K562 (cell line): ENCODE measurements around the gene PRKCE. TPM values are rescaled to one million over a fixed set of nuclear protein-coding genes. Genes with fewer than 3 reads are reported as not detected.

Source experiments
- ATAC-seq: fragments of 200-7000 bp; cut with Tn5 transposase; 3 replicates; pipeline ENCODE4 v1.9.1; 2020; ENCODE audit warnings: moderate library complexity
- BruUV-seq: library from RNA; stranded (reverse); fragments of 400-500 nt; replicated peaks from 2 replicates; lab custom pipeline; 2021; lab: Mats Ljungman, UMichigan
- CTCF ChIA-PET: fragments of 300-600 bp; formaldehyde crosslinking; extraction: SDS; loops from one replicate; lab custom pipeline; 2021; ENCODE audit warnings: low intra/inter-chr PET ratio; lab: Yijun Ruan, JAX
- POLR2A ChIA-PET: fragments of 300-600, 350-650 bp; sonication (Branson Sonifier 250); formaldehyde crosslinking; extraction: SDS; loops from one replicate; lab custom pipeline; 2021; ENCODE audit warnings: antibody characterized with exemption, inconsistent platforms; lab: Yijun Ruan, JAX
- DNase-seq, 4 experiments: peaks; one replicate each; pipeline versions ENCODE4 v3.0.0 to v3.0.0-alpha.2; 2011 to 2018; ENCODE audit warnings: low spot score in 3 of 4, mixed read lengths in 3 of 4; ENCODE audit errors: extremely low read depth in 1 of 4
- FAIRE-seq: peaks from 2 replicates; lab custom pipeline; 2011; peaks lifted over from hg19 to GRCh38; lab: Jason Lieb, UNC
- H2AFZ ChIP-seq: 2 replicates; pipeline ENCODE4 v1.6.0; 2011; ENCODE audit warnings: low read depth, low read length, control low read depth, inconsistent platforms
- H3K27ac ChIP-seq: fragments of 200-600 bp; 3 replicates; pipeline ENCODE4 v1.8.0; 2011; ENCODE audit warnings: low read depth, mild to moderate bottlenecking, control low read depth, inconsistent platforms, low read length, moderate library complexity, mixed read lengths; ENCODE audit errors: extremely low read depth
- H3K27me3 ChIP-seq, 2 experiments: fragments of 300-600 bp in 1 of 2; 2 replicates in 1 of 2; 3 replicates in 1 of 2; pipeline versions ENCODE4 v1.6.0 to v1.8.0; 2011; ENCODE audit warnings: inconsistent platforms in 2 of 2, low read length in 2 of 2, mild to moderate bottlenecking in 1 of 2, mixed read lengths in 1 of 2, moderate library complexity in 1 of 2; ENCODE audit not compliant: control insufficient read depth in 2 of 2, insufficient read depth in 2 of 2
- H3K36me3 ChIP-seq: fragments of 300-600 bp; 3 replicates; pipeline ENCODE4 v1.8.0; 2011; ENCODE audit warnings: mild to moderate bottlenecking, low read length, inconsistent platforms; ENCODE audit not compliant: control insufficient read depth, insufficient read depth
- H3K4me1 ChIP-seq, 2 experiments: fragments of 200-600 bp in 1 of 2; replicated peaks in 1 of 2; 2 replicates in 1 of 2; 3 replicates in 1 of 2; pipeline versions ENCODE4 v1.5.1 to v1.8.0; 2011; ENCODE audit warnings: inconsistent platforms in 2 of 2, low read length in 2 of 2, mild to moderate bottlenecking in 1 of 2, mixed read lengths in 1 of 2, moderate library complexity in 1 of 2; ENCODE audit not compliant: control insufficient read depth in 2 of 2, insufficient read depth in 2 of 2
- H3K4me2 ChIP-seq: 2 replicates; pipeline ENCODE4 v1.6.1; 2011; ENCODE audit warnings: low read length, control low read depth, inconsistent platforms, mixed read lengths; ENCODE audit not compliant: insufficient read depth
- H3K4me3 ChIP-seq: fragments of 200-600 bp; sonication (generic), shearing (Covaris generic); 2 replicates; pipeline ENCODE4 v1.5.1; 2016; ENCODE audit warnings: control low read depth, inconsistent platforms
- H3K79me2 ChIP-seq: fragments of 200-600 bp; 3 replicates; pipeline ENCODE4 v1.8.0; 2011; ENCODE audit warnings: low read length, inconsistent platforms; ENCODE audit not compliant: control insufficient read depth, insufficient read depth
- H3K9ac ChIP-seq, 2 experiments: 2 replicates each; pipeline versions ENCODE4 v1.6.0 to v1.6.1; 2011; ENCODE audit warnings: low read depth in 2 of 2, low read length in 2 of 2, control low read depth in 1 of 2, inconsistent platforms in 1 of 2, mild to moderate bottlenecking in 1 of 2, mixed read lengths in 1 of 2; ENCODE audit not compliant: insufficient read depth in 1 of 2
- H3K9me1 ChIP-seq: one replicate; pipeline ENCODE4 v1.6.0; 2011; ENCODE audit warnings: inconsistent platforms, mild to moderate bottlenecking, low read length, moderate library complexity; ENCODE audit not compliant: control insufficient read depth, insufficient read depth
- H3K9me3 ChIP-seq: replicated peaks from 2 replicates; pipeline ENCODE4 v1.5.1; 2011; ENCODE audit warnings: low read depth, low read length, inconsistent platforms; ENCODE audit not compliant: control insufficient read depth, insufficient read depth
- H4K20me1 ChIP-seq: replicated peaks from 2 replicates; pipeline ENCODE4 v1.6.1; 2011; ENCODE audit warnings: low read length, inconsistent platforms, mixed read lengths; ENCODE audit not compliant: control insufficient read depth, insufficient read depth
- CREB1 ChIP-seq, 2 experiments: sonication (generic) in 1 of 2; formaldehyde crosslinking in 1 of 2; IDR thresholded peaks; 2 replicates each; pipeline versions ENCODE4 v1.6.1 to v1.8.0; 2012 to 2022; ENCODE audit warnings: inconsistent platforms in 1 of 2, mild to moderate bottlenecking in 1 of 2, missing genetic modification reagents in 1 of 2, moderate library complexity in 1 of 2
- ELF1 ChIP-seq: fragments of 200-800 bp; sonication (Bioruptor generic); IDR thresholded peaks from 2 replicates; pipeline ENCODE4 v1.6.1; 2016; ENCODE audit warnings: missing genetic modification characterization, missing compliant biosample characterization
- ESRRA ChIP-seq: fragments of 450-650 bp; IDR thresholded peaks from 2 replicates; pipeline ENCODE4 v1.6.1; 2014; ENCODE audit warnings: low read depth, mild to moderate bottlenecking, moderate library complexity, borderline replicate concordance
- MAFG ChIP-seq: fragments of 450-650 bp; conservative IDR thresholded peaks from 2 replicates; pipeline ENCODE4 v1.6.1; 2016; ENCODE audit warnings: missing genetic modification characterization, missing compliant biosample characterization
- NCOR1 ChIP-seq: fragments of 450-650 bp; IDR thresholded peaks from 2 replicates; pipeline ENCODE4 v1.6.1; 2016; ENCODE audit warnings: mild to moderate bottlenecking, moderate library complexity
- SIX5 ChIP-seq, 2 experiments: IDR thresholded peaks; 2 replicates each; pipeline ENCODE4 v1.6.1; 2011; ENCODE audit warnings: low read length in 2 of 2, borderline replicate concordance in 1 of 2, low read depth in 1 of 2, mild to moderate bottlenecking in 1 of 2, moderate library complexity in 1 of 2; ENCODE audit not compliant: insufficient read depth in 1 of 2
- TARDBP ChIP-seq: fragments of 450-650 bp; IDR thresholded peaks from 2 replicates; pipeline ENCODE4 v1.6.1; 2016
- WGBS: fragments of 100-300 bp; shearing (Covaris generic); methylation state at CpG from one replicate; pipeline ENCODE4 v1.1.6; 2016; ENCODE audit warnings: low coverage, mixed read lengths; ENCODE audit not compliant: insufficient coverage; ENCODE audit errors: missing lambda C conversion rate; 5-methylcytosine and 5-hydroxymethylcytosine counted together
- in situ Hi-C: fragments of 300-500 bp; cut with MboI; formaldehyde crosslinking; loops from 4 replicates; pipeline ENCODE4 v1.15.0; 2018; ENCODE audit warnings: inconsistent platforms, mixed read lengths
- intact Hi-C: fragments of 100-400 bp; cut with micrococcal nuclease; formaldehyde crosslinking; loops from 2 replicates; pipeline ENCODE4 v1.14.2; 2022
- polyA plus RNA-seq, 8 experiments: library from polyadenylated mRNA; depleted of rRNA in 4 of 8; stranded (reverse) in 5 of 8; unstranded in 3 of 8; fragments of >200 nt; fragmentation: Nextera tagmentation in 2 of 8; fragmentation: Illumina TruSeq in 1 of 8; extraction: Ambion mirVana in 2 of 8; extraction: Trizol in 1 of 8; gene quantifications; 2 replicates each; pipeline versions ENCODE4 v1.2.1 to v1.2.3, GENCODE V29; 2011 to 2014; ENCODE audit warnings: inconsistent platforms in 1 of 8, missing spikeins in 1 of 8
- total RNA-seq, 7 experiments: library from RNA; depleted of rRNA in 6 of 7; stranded (reverse); fragments of >200 nt in 6 of 7; fragmentation: Illumina TruSeq in 2 of 7; extraction: Trizol in 2 of 7; gene quantifications; 2 replicates each; pipeline versions ENCODE4 v1.2.1 to v1.2.3, GENCODE V29; 2011 to 2021; ENCODE audit warnings: low replicate concordance in 1 of 7
- TF ChIP-seq, protein P1 (sequence below), 3 experiments: IDR thresholded peaks in 2 of 3; conservative IDR thresholded peaks in 1 of 3; 2 replicates each; pipeline ENCODE4 v1.5.1; 2011 to 2012; ENCODE audit warnings: low read length in 3 of 3, mild to moderate bottlenecking in 3 of 3, control low read depth in 2 of 3, improper control_type of control experiment in 1 of 3, inconsistent platforms in 1 of 3, low read depth in 1 of 3, mixed read lengths in 1 of 3, moderate library complexity in 1 of 3; ENCODE audit not compliant: insufficient read depth in 2 of 3
- TF ChIP-seq, protein P2 (sequence below), 2 experiments: fragments of 450-650 bp; formaldehyde crosslinking in 1 of 2; IDR thresholded peaks; 2 replicates each; pipeline versions ENCODE4 v1.4.0 to v1.6.1; 2014 to 2020; ENCODE audit warnings: mild to moderate bottlenecking in 2 of 2, borderline replicate concordance in 1 of 2, low read depth in 1 of 2

PRKCE gene
- total and polyA plus RNA-seq, 9 of the 15 experiments (the other 6 are each of a cell fraction or from before 2014, with no cell fraction given), result 0.06 to 1.0 (median 0.22) TPM; not detected in 1

DNA sequence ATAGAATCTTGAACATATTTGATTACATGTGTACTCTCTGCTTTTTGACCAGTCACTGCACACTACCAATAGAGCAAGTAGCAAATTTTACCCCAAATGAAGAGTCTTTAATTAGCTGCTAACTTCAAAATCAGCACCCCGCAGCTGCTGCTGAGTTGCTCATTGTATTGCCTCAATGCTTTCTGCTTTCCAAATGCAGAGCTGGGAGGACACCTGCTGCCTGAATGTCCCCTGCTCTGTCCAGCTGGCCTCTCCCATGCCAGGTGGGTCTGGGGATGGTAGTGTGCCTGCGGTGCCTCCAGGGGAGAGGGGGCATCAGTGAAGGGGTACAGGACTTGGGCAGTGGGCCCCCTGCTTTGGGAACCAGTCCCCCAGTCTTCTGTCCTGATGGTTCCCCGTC, 184.8 kb downstream of the PRKCE start:
- DNase-seq, result no peak
- H3K79me2 ChIP-seq, result no peaks in the 10 kb centered on the region
- H3K9ac ChIP-seq, result no peak overlapping the region
- no peaks in the 10 kb centered on the region for H3K36me3 ChIP-seq
- WGBS, result 0% methylated on average over 3 of the region's 3 CpGs
- no peaks in the 10 kb centered on the region for H3K9me1 ChIP-seq
- ChIA-PET POLR2A (interaction anchor here (1.0 kb wide), 1 partner anchor 14 kb away, joined by 4 read pairs; no protein-coding TSS in a partner anchor), CTCF (interaction anchor here (1.7 kb wide), 1 partner anchor 193 kb away, joined by 3 read pairs; no protein-coding TSS in a partner anchor)
- peaks cover 0 to 10% of the 10 kb centered on the region in 2 experiments; a peak in 2 of 5 replicates for H3K4me1 ChIP-seq
- H3K27ac ChIP-seq, result no peak overlapping the region
- H4K20me1 ChIP-seq, result no peaks in the 10 kb centered on the region
- H3K9me3 ChIP-seq, result no peaks in the 10 kb centered on the region
- no peak for ATAC-seq
- H2AFZ ChIP-seq, result no peak overlapping the region
- no peak overlapping the region for H3K4me3 ChIP-seq
- BruUV-seq, result no TSS peak
- H3K4me2 ChIP-seq, result no peak overlapping the region
- in situ Hi-C loops, result no loop called here
- intact Hi-C loops, result loop anchor here (10.0 kb wide), 1 partner anchor 192 kb away; no protein-coding TSS in a partner anchor
- no peak for FAIRE-seq
- peaks cover 12 to 38% of the 10 kb centered on the region in 2 experiments; a peak in 4 of 5 replicates for H3K27me3 ChIP-seq
- TF ChIP-seq CREB1 (IDR thresholded peaks at IDR 0.05), result no peak
- TF ChIP-seq CREB1 (CRISPR knock-in tag; IDR thresholded peaks at IDR 0.05), result no peak
- no peak for TF ChIP-seq TARDBP
- TF ChIP-seq, protein P1, sequence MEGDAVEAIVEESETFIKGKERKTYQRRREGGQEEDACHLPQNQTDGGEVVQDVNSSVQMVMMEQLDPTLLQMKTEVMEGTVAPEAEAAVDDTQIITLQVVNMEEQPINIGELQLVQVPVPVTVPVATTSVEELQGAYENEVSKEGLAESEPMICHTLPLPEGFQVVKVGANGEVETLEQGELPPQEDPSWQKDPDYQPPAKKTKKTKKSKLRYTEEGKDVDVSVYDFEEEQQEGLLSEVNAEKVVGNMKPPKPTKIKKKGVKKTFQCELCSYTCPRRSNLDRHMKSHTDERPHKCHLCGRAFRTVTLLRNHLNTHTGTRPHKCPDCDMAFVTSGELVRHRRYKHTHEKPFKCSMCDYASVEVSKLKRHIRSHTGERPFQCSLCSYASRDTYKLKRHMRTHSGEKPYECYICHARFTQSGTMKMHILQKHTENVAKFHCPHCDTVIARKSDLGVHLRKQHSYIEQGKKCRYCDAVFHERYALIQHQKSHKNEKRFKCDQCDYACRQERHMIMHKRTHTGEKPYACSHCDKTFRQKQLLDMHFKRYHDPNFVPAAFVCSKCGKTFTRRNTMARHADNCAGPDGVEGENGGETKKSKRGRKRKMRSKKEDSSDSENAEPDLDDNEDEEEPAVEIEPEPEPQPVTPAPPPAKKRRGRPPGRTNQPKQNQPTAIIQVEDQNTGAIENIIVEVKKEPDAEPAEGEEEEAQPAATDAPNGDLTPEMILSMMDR (IDR thresholded peaks at IDR 0.05 in 2 of 3, conservative IDR thresholded peaks at IDR 0.05 in 1 of 3; ENCODE audit: insufficient read depth in 2 of 3, low read depth in 1 of 3, low read length in 3 of 3), result peak in 1 of 3 experiments; percentile 39; a peak in 2 of 6 replicates
- TF ChIP-seq, protein P2, sequence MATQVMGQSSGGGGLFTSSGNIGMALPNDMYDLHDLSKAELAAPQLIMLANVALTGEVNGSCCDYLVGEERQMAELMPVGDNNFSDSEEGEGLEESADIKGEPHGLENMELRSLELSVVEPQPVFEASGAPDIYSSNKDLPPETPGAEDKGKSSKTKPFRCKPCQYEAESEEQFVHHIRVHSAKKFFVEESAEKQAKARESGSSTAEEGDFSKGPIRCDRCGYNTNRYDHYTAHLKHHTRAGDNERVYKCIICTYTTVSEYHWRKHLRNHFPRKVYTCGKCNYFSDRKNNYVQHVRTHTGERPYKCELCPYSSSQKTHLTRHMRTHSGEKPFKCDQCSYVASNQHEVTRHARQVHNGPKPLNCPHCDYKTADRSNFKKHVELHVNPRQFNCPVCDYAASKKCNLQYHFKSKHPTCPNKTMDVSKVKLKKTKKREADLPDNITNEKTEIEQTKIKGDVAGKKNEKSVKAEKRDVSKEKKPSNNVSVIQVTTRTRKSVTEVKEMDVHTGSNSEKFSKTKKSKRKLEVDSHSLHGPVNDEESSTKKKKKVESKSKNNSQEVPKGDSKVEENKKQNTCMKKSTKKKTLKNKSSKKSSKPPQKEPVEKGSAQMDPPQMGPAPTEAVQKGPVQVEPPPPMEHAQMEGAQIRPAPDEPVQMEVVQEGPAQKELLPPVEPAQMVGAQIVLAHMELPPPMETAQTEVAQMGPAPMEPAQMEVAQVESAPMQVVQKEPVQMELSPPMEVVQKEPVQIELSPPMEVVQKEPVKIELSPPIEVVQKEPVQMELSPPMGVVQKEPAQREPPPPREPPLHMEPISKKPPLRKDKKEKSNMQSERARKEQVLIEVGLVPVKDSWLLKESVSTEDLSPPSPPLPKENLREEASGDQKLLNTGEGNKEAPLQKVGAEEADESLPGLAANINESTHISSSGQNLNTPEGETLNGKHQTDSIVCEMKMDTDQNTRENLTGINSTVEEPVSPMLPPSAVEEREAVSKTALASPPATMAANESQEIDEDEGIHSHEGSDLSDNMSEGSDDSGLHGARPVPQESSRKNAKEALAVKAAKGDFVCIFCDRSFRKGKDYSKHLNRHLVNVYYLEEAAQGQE (IDR thresholded peaks at IDR 0.05; ENCODE audit: borderline replicate concordance), result peak; percentile 37; the same call in 1 of the 2 replicates
- TF ChIP-seq, protein P2 (CRISPR knock-in tag; IDR thresholded peaks at IDR 0.05; ENCODE audit: low read depth), result no peak
- no peak for TF ChIP-seq SIX5 (IDR thresholded peaks at IDR 0.05; ENCODE audit: borderline replicate concordance in 1 of 2, insufficient read depth in 1 of 2, low read depth in 1 of 2, low read length in 2 of 2)
- no peak for TF ChIP-seq NCOR1
- no peak for TF ChIP-seq ESRRA
- TF ChIP-seq MAFG (tag), result no peak
- TF ChIP-seq ELF1 (tag), result no peak
